H1 (cell line): ENCODE results near the gene STAMBPL1. TPM values are rescaled to one million over a fixed set of nuclear protein-coding genes. Genes with fewer than 3 reads are reported as not detected.

Experiments used
- CTCF ChIA-PET: fragments of 300-600 bp; sonication (Branson Sonifier 250); formaldehyde crosslinking; loops from one replicate; lab custom pipeline; 2021; ENCODE audit not compliant: partially characterized antibody; lab: Charles Lee
- POLR2A ChIA-PET: fragments of 300-600 bp; sonication (Branson Sonifier 250); formaldehyde crosslinking; loops from one replicate; lab custom pipeline; 2021; ENCODE audit warnings: inconsistent platforms; ENCODE audit not compliant: partially characterized antibody; lab: Charles Lee
- DNase-seq, 2 experiments: peaks; one replicate each; pipeline versions ENCODE4 v3.0.0 to v3.0.0-alpha.2; 2010 to 2022; ENCODE audit warnings: low spot score in 2 of 2, low read depth in 1 of 2, mixed read lengths in 1 of 2
- FAIRE-seq: peaks from 2 replicates; lab custom pipeline; 2011; peaks lifted over from hg19 to GRCh38; lab: Jason Lieb, UNC
- H2AFZ ChIP-seq: 2 replicates; pipeline ENCODE4 v1.8.1; 2012; ENCODE audit warnings: low read length, inconsistent platforms
- H2AK5ac ChIP-seq: 2 replicates; pipeline ENCODE4 v1.6.1; 2013; ENCODE audit warnings: low read depth, low read length
- H2BK120ac ChIP-seq: replicated peaks from 2 replicates; pipeline ENCODE3; 2013; ENCODE audit warnings: low read depth, low read length, inconsistent platforms
- H2BK12ac ChIP-seq: 2 replicates; pipeline ENCODE4 v1.6.1; 2013; ENCODE audit warnings: low read depth, low read length
- H2BK15ac ChIP-seq: 2 replicates; pipeline ENCODE4 v1.6.1; 2013; ENCODE audit warnings: low read length
- H2BK20ac ChIP-seq: 2 replicates; pipeline ENCODE4 v1.6.1; 2013; ENCODE audit warnings: low read length
- H2BK5ac ChIP-seq: 2 replicates; pipeline ENCODE4 v1.6.1; 2013; ENCODE audit warnings: low read depth, low read length
- H3K14ac ChIP-seq: 2 replicates; pipeline ENCODE4 v1.6.1; 2013; ENCODE audit warnings: inconsistent platforms; ENCODE audit not compliant: insufficient read length
- H3K18ac ChIP-seq: 2 replicates; pipeline ENCODE4 v1.6.1; 2013; ENCODE audit warnings: low read length; ENCODE audit errors: extremely low read depth
- H3K23ac ChIP-seq: 2 replicates; pipeline ENCODE4 v1.6.1; 2013; ENCODE audit warnings: inconsistent platforms; ENCODE audit not compliant: insufficient read length
- H3K23me2 ChIP-seq: 2 replicates; pipeline ENCODE4 v1.6.1; 2013; ENCODE audit warnings: low read depth, low read length
- H3K27ac ChIP-seq: 2 replicates; pipeline ENCODE4 v1.6.1; 2011; ENCODE audit warnings: low read depth, low read length, inconsistent platforms
- H3K27me3 ChIP-seq, 4 experiments: replicated peaks in 1 of 4; 1 replicate in 1 of 4; 2 replicates in 3 of 4; pipeline versions ENCODE4 v1.6.1 to v1.8.1; 2011 to 2013; ENCODE audit warnings: low read length in 3 of 4, mild to moderate bottlenecking in 3 of 4, inconsistent platforms in 2 of 4, mixed read lengths in 2 of 4, moderate library complexity in 1 of 4; ENCODE audit not compliant: control insufficient read depth in 3 of 4, insufficient read depth in 3 of 4; ENCODE audit errors: extremely low read depth in 1 of 4
- H3K36me3 ChIP-seq, 4 experiments: 2 replicates each; pipeline versions ENCODE4 v1.6.1 to v1.8.1; 2011 to 2013; ENCODE audit warnings: mild to moderate bottlenecking in 4 of 4, low read length in 3 of 4, moderate library complexity in 2 of 4, control low read depth in 1 of 4, inconsistent platforms in 1 of 4; ENCODE audit not compliant: insufficient read depth in 4 of 4, control insufficient read depth in 2 of 4
- H3K4ac ChIP-seq: replicated peaks from 2 replicates; pipeline ENCODE3; 2013; ENCODE audit warnings: low read length, low read depth, mixed read lengths, inconsistent platforms; ENCODE audit not compliant: insufficient read length
- H3K4me1 ChIP-seq, 4 experiments: replicated peaks in 1 of 4; 1 replicate in 1 of 4; 2 replicates in 3 of 4; pipeline versions ENCODE4 v1.6.1 to v1.8.1; 2011 to 2013; ENCODE audit warnings: low read length in 3 of 4, inconsistent platforms in 2 of 4, mixed read lengths in 1 of 4; ENCODE audit not compliant: insufficient read depth in 4 of 4, control insufficient read depth in 3 of 4
- H3K4me2 ChIP-seq, 2 experiments: 2 replicates each; pipeline versions ENCODE4 v1.6.1 to v1.8.1; 2011 to 2013; ENCODE audit warnings: low read depth in 2 of 2, low read length in 2 of 2, control low read depth in 1 of 2, inconsistent platforms in 1 of 2, mild to moderate bottlenecking in 1 of 2; ENCODE audit not compliant: insufficient read depth in 1 of 2
- H3K4me3 ChIP-seq, 4 experiments: fragments of 200-600, 300-600 bp in 1 of 4; sonication (generic), shearing (Covaris generic), sonication (Bioruptor Twin) in 1 of 4; 2 replicates each; pipeline versions ENCODE4 v1.5.1 to v1.8.1; 2011 to 2016; ENCODE audit warnings: low read length in 4 of 4, low read depth in 3 of 4, control low read depth in 2 of 4, inconsistent platforms in 2 of 4, mild to moderate bottlenecking in 2 of 4, mixed read lengths in 1 of 4, moderate library complexity in 1 of 4; ENCODE audit not compliant: insufficient read depth in 2 of 4; ENCODE audit errors: extremely low read depth in 1 of 4
- H3K56ac ChIP-seq: replicated peaks from 2 replicates; pipeline ENCODE3; 2013; ENCODE audit warnings: low read depth, mild to moderate bottlenecking, mixed read lengths, low read length, inconsistent platforms; ENCODE audit not compliant: insufficient read length
- H3K79me1 ChIP-seq: 2 replicates; pipeline ENCODE4 v1.6.1; 2013; ENCODE audit warnings: low read depth, low read length, control low read depth
- H3K79me2 ChIP-seq, 2 experiments: 2 replicates each; pipeline versions ENCODE4 v1.6.1 to v1.8.1; 2012 to 2013; ENCODE audit warnings: low read length in 2 of 2, mild to moderate bottlenecking in 2 of 2, inconsistent platforms in 1 of 2; ENCODE audit not compliant: insufficient read depth in 2 of 2, control insufficient read depth in 1 of 2
- H3K9ac ChIP-seq, 4 experiments: replicated peaks in 1 of 4; 1 replicate in 1 of 4; 2 replicates in 3 of 4; pipeline versions ENCODE4 v1.6.1 to v1.8.1; 2011 to 2013; ENCODE audit warnings: low read depth in 3 of 4, low read length in 3 of 4, control low read depth in 2 of 4, mild to moderate bottlenecking in 2 of 4, moderate library complexity in 2 of 4, inconsistent platforms in 1 of 4; ENCODE audit errors: extremely low read depth in 1 of 4
- H3K9me3 ChIP-seq, 2 experiments: 2 replicates each; pipeline versions ENCODE4 v1.6.1 to v1.8.1; 2012 to 2013; ENCODE audit warnings: mild to moderate bottlenecking in 2 of 2, moderate library complexity in 2 of 2, control low read depth in 1 of 2, inconsistent platforms in 1 of 2, low read depth in 1 of 2, low read length in 1 of 2, mixed read lengths in 1 of 2; ENCODE audit not compliant: insufficient read depth in 2 of 2
- H4K20me1 ChIP-seq, 2 experiments: replicated peaks in 1 of 2; 2 replicates each; pipeline versions ENCODE3 to v1.8.1; 2011 to 2013; ENCODE audit warnings: inconsistent platforms in 2 of 2, low read length in 2 of 2, mild to moderate bottlenecking in 1 of 2; ENCODE audit not compliant: insufficient read depth in 2 of 2, control insufficient read depth in 1 of 2
- H4K5ac ChIP-seq: 2 replicates; pipeline ENCODE4 v1.6.1; 2013; ENCODE audit warnings: low read length, low read depth, mixed read lengths, inconsistent platforms; ENCODE audit not compliant: insufficient read length
- H4K8ac ChIP-seq: 2 replicates; pipeline ENCODE4 v1.8.0; 2013; ENCODE audit warnings: mild to moderate bottlenecking, moderate library complexity, low read length, inconsistent platforms; ENCODE audit not compliant: insufficient read depth; ENCODE audit errors: extremely low read depth
- H4K91ac ChIP-seq: replicated peaks from 2 replicates; pipeline ENCODE3; 2013; ENCODE audit warnings: low read length, mixed read lengths, inconsistent platforms; ENCODE audit not compliant: insufficient read length
- EZH2 ChIP-seq: fragments of 200-600 bp; sonication (generic); IDR thresholded peaks from 2 replicates; pipeline ENCODE4 v1.7.1; 2012; ENCODE audit warnings: low read depth, mild to moderate bottlenecking, moderate library complexity, low read length, inconsistent platforms; ENCODE audit not compliant: severe bottlenecking
- FOSL1 ChIP-seq: IDR thresholded peaks from 2 replicates; pipeline ENCODE4 v1.6.1; 2011; ENCODE audit warnings: mild to moderate bottlenecking, low read depth, low read length, moderate library complexity; ENCODE audit not compliant: insufficient read depth
- GABPA ChIP-seq: IDR thresholded peaks from 2 replicates; pipeline ENCODE4 v1.6.1; 2011; ENCODE audit warnings: mild to moderate bottlenecking, low read length, moderate library complexity, borderline replicate concordance; ENCODE audit not compliant: insufficient read depth
- MAFK ChIP-seq: IDR thresholded peaks from 2 replicates; pipeline ENCODE4 v1.6.1; 2012; ENCODE audit warnings: low read depth, mild to moderate bottlenecking, improper control_type of control experiment, low read length
- RNF2 ChIP-seq: fragments of 200-900, 300-1000 bp; sonication (generic); IDR thresholded peaks from 2 replicates; pipeline ENCODE4 v1.7.1; 2016; ENCODE audit warnings: borderline replicate concordance, low read depth, mild to moderate bottlenecking, antibody characterized with exemption, low read length; ENCODE audit not compliant: poor library complexity, severe bottlenecking; ENCODE audit errors: missing control alignments
- SIN3A ChIP-seq, 2 experiments: IDR thresholded peaks in 1 of 2; conservative IDR thresholded peaks in 1 of 2; 2 replicates each; pipeline ENCODE4 v1.6.1; 2011 to 2012; ENCODE audit warnings: low read length in 2 of 2, improper control_type of control experiment in 1 of 2, low read depth in 1 of 2, mild to moderate bottlenecking in 1 of 2
- WGBS, 2 experiments: shearing (Covaris generic) in 1 of 2; methylation state at CpG; one replicate each; pipeline versions ENCODE4 v1.1.6 to v1.1.7; 2013 to 2015; ENCODE audit warnings: low lambda C conversion rate in 2 of 2, mixed read lengths in 2 of 2, inconsistent platforms in 1 of 2, low coverage in 1 of 2, missing lambda C conversion rate in 1 of 2; ENCODE audit not compliant: insufficient replicate concordance in 2 of 2, insufficient coverage in 1 of 2, insufficient read length in 1 of 2; ENCODE audit errors: extremely low coverage in 1 of 2, missing lambda C conversion rate in 1 of 2; 5-methylcytosine and 5-hydroxymethylcytosine counted together
- polyA plus RNA-seq, 7 experiments: library from polyadenylated mRNA; depleted of rRNA in 3 of 7; stranded (reverse) in 5 of 7; unstranded in 2 of 7; fragments of >200 nt in 5 of 7; fragments of 200-250 nt in 2 of 7; gene quantifications; 1 replicate in 5 of 7; 2 replicates in 1 of 7; 4 replicates in 1 of 7; pipeline versions ENCODE4 v1.2.1 to v1.2.3, GENCODE V29; 2011 to 2013; ENCODE audit warnings: missing spikeins in 2 of 7, mixed read lengths in 2 of 7
- total RNA-seq: library from RNA; stranded (reverse); fragmentation: NEBNext Ultra II Directional; extraction: Animal tissue kit (Norgen Biotek cat#: 25700); gene quantifications from 2 replicates; pipeline ENCODE4 v1.2.1, GENCODE V29; 2021

The STAMBPL1 gene
- total and polyA plus RNA-seq, 2 of the 8 experiments (the other 6 are each of a cell fraction or from before 2014, with no cell fraction given), result 5.5 TPM

- H3K9ac ChIP-seq, result no peak overlapping the region
- no peak overlapping the region for H2BK15ac ChIP-seq
- TF ChIP-seq GABPA (no peak), RNF2 (no peak), EZH2 (no peak), FOSL1 (no peak), SIN3A (conservative IDR thresholded peaks at IDR 0.05 in 1 of 2, IDR thresholded peaks at IDR 0.05 in 1 of 2; ENCODE audit: low read depth in 1 of 2, low read length in 2 of 2) (no peak), MAFK (no peak)
- H3K18ac ChIP-seq, result no peak overlapping the region
- H3K79me1 ChIP-seq, result no peaks in the 10 kb centered on the region
- H3K27me3 ChIP-seq, result no peaks in the 10 kb centered on the region
- peaks cover 0 to 8% (median 3%) of the 10 kb centered on the region in 4 experiments; a peak in 3 of 7 replicates for H3K4me1 ChIP-seq
- DNase-seq, result no peak
- H3K79me2 ChIP-seq, result no peaks in the 10 kb centered on the region
- no peak overlapping the region for H2AFZ ChIP-seq
- no peak overlapping the region for H4K5ac ChIP-seq
- no peaks in the 10 kb centered on the region for H3K23me2 ChIP-seq
- WGBS, 2 experiments, result 89% methylated on average over 3 of the region's 3 CpGs; no CpG with 5 or more reads in 1 of the 2 experiments
- H2BK12ac ChIP-seq, result no peak overlapping the region
- no peak overlapping the region for H2BK120ac ChIP-seq
- H3K27ac ChIP-seq, result no peak overlapping the region
- no peaks in the 10 kb centered on the region for H3K9me3 ChIP-seq
- H4K91ac ChIP-seq, result no peak overlapping the region
- no peak overlapping the region for H3K4me3 ChIP-seq
- ChIA-PET POLR2A (no interaction called here), CTCF (interaction anchor here (0.6 to 3.0 kb wide), 24 partner anchors 9 to 283 kb away, joined by 3 to 21 read pairs (median 4); partner anchors contain the start of gene FAS)
- H3K4me2 ChIP-seq, result no peak overlapping the region
- no peak overlapping the region for H2BK20ac ChIP-seq
- H3K36me3 ChIP-seq, result no peaks in the 10 kb centered on the region
- H3K23ac ChIP-seq, result no peak overlapping the region
- H4K8ac ChIP-seq, result no peak overlapping the region
- no peak overlapping the region for H3K4ac ChIP-seq
- no peak overlapping the region for H2AK5ac ChIP-seq
- no peak for FAIRE-seq
- no peak overlapping the region for H3K56ac ChIP-seq
- H2BK5ac ChIP-seq, result no peak overlapping the region
- no peaks in the 10 kb centered on the region for H4K20me1 ChIP-seq
- no peak overlapping the region for H3K14ac ChIP-seq
These were observed 56.6 kb downstream of the STAMBPL1 start for GRCh38 chr10:88936656-88937055.
